Tracheal epithelial cell (primary cell): ENCODE measurements around the gene SKI. TPM values are rescaled to one million over a fixed set of nuclear protein-coding genes. Genes with fewer than 3 reads are reported as not detected.

Source experiments
- total RNA-seq: library from RNA; depleted of rRNA; stranded (reverse); fragments of >200 nt; gene quantifications from 2 replicates; pipeline ENCODE4 v1.2.1, GENCODE V29; 2014

SKI gene
- 16.1 and 19.8 TPM in 2 replicates for total RNA-seq

GRCh38 chr1:2228157-2228594, at the start of gene SKI:
Gene SKI, plus strand, starts transcription at chr1:2228319. Its CDS starts 448 bp downstream, at chr1:2228767.

GRCh38 chr1:2194319-2194897, 33.7 kb upstream of the SKI start, which contains the start of gene FAAP20:
Gene FAAP20, minus strand, starts transcription at chr1:2194772. Its CDS starts 23 bp downstream, at chr1:2194749.

Other genes with a start within 250 kb of the SKI start
- gene CFAP74, start 224.5 kb upstream of the SKI start, total RNA-seq, result not detected in 2 replicates
- gene GABRD, start 209.0 kb upstream of the SKI start, total RNA-seq, result 0.24 TPM in 1 of 2 replicates, not detected in the other
- 30.5 and 33.7 TPM in 2 replicates for gene PRKCZ, start 177.9 kb upstream of the SKI start, total RNA-seq
- gene FAAP20, start 33.5 kb upstream of the SKI start, total RNA-seq, result 29.2 and 38.4 TPM in 2 replicates
- 4.9 and 7.2 TPM in 2 replicates for gene MORN1, start 163.2 kb downstream of the SKI start, total RNA-seq
- 59.8 and 66.5 TPM in 2 replicates for gene RER1, start 163.5 kb downstream of the SKI start, total RNA-seq
- 36.4 and 44.1 TPM in 2 replicates for gene PEX10, start 184.2 kb downstream of the SKI start, total RNA-seq
- gene PLCH2, start 248.0 kb downstream of the SKI start, total RNA-seq, result 91.0 and 107 TPM in 2 replicates